Brain pericyte (primary cell): ENCODE results near the gene NCKAP5.

Source experiments
- DNase-seq: peaks from one replicate; pipeline ENCODE4 v3.0.0-alpha.2; 2012; ENCODE audit warnings: low read depth, low spot score

The NCKAP5 gene

DNA sequence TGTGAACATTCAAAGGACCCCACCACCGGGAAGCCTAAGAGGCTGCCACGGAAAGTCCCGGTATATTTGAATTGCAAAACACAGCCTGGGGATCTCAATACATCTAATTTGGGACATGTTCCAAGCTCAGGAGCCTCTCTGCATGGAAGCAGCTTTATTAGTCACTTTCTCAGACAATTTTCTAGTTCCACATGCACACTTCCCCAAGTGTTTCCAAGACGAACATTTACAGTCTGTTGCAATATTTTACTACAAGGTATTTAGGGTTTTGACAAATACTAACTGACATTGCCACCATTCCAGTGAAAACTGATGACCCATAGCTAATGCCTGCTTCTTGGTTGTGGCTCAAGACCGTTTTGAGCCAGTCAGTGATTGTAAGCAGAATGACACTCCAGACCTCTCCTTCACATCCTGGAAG lies 145.3 kb downstream of the NCKAP5 start:
- DNase-seq: no peak

DNA sequence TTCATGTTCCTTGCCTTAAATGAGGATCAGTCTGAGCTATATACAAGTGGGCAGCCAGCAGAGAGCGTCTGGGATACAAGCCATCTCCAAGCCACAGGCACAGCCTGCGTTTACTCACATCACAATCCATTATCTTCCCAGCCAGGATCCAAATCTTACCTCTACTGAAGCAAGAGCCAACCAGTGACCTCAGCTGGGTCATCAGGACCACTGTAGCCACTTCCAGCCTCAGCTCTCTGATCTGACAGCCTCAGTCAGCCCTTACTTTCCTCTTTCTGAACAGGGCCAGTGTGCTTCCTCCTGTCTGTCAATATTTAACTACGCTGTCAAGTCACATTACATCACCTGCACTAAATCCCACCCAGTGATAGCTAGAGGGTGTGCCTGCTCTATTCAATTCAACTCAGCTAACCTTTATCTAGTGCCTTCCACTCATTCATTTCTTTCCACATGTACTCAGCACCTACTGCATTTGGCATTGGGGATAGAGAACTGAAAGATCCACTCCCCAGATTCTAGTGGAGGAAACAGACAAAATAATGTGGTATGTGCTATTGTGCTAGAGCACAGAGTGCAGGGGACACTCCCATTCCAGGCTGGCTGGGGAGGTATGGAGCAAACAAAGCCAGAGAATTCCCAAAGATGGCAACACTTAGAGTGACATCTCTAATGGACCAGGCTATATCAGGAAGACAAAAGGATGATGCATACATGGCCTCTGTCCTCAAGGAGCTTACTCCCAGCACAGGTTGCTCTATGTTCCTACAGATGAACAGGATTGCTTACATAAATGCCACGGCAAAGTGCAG lies 146.5 kb downstream of the NCKAP5 start:
- no peak for DNase-seq

DNA sequence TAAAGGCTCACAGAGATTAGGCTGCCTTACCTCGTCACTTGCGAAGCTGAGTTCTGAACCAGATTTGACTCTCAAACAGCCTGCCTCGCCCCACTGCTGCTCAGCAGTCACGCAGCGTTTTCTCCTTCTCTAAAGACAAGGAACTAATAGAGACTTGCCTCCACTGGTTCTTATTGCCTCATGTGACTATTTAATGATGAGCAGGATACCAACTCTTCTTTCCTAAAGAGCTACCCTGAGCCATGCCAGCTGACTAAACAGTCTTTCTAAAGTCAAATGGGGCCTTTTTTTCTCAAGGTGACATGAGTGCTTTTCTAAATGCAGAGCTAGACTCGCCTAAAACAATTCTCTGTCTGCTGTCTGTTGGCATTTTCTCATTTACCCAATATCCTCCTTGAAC lies 147.5 kb downstream of the NCKAP5 start:
- no peak for DNase-seq

DNA sequence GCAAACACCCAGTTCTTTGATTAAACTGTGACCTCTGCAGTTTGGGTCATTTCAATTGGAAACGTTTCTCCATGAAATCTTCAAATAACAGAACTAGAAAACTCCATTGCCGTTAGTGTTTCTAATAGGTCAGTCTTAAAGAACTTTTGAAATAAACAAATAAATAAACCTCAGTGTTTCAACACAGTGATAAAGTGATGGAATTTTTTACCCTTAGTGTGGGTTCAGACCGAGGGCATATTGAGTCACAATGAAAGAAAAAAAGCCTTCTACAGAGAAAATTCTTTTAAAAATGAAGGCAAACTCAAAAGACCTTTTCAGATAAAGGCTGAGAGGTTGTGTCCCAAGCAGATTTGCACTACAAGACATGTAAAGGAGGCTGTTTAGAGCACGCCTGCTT lies 149.6 kb downstream of the NCKAP5 start:
- DNase-seq: no peak

DNA sequence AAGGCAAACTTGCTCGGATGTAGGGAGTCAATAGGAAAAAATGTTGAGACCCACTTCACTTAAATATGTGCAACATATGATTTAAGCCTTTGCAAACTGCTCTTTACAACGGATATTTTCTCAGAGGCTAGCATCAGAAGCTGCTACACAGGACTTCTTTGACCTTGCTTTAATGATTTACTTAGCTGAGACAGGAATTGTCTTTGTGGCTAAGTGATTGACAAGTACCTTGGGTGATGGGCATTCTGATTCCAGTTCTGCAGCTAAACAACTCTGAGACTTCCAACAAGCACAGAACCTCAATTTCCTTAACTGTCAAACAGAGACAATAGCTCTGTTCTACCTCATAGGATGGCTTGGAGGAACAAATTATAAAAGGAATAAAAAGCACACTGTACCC lies 150.2 kb downstream of the NCKAP5 start:
- no peak for DNase-seq

DNA sequence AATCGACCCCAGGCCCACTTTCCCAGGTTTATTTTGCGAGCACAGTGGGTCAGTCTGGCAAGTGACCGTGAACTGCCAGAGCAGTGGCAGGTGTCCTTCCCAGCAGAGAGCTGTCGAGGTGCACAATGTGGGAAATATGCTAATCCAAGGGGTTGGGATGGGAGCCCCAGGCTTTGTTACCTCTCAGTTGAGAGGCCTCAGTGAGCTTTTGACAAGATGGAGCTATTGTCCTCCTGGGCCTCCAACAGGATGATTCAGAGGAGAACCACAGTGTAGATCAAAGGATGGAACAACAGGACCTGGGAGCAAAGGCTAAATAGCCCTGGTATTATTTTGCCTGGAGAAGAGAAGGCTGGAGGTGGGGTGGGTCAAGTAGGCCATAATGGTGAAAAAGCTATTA lies 150.8 kb downstream of the NCKAP5 start:
- DNase-seq: no peak

DNA sequence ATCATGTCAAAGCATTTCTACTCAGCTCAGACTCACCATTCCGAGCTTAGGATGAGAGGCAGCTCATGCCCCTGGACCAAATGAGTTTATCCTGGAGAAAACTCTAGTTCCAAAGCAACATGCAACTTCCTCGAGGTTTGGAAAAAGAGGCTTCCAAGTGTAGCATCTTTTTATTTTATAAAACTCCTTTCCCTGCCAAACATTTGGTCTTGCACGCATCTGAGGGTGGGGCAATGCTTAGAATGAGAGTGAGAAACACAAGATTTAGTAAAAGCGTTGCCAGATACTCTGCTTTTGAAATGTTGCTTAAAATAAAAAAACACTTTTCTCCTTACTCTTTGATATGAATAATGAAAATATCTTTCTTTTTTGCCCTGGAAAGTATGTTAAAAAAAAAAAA lies 151.5 kb downstream of the NCKAP5 start:
- no peak for DNase-seq

DNA sequence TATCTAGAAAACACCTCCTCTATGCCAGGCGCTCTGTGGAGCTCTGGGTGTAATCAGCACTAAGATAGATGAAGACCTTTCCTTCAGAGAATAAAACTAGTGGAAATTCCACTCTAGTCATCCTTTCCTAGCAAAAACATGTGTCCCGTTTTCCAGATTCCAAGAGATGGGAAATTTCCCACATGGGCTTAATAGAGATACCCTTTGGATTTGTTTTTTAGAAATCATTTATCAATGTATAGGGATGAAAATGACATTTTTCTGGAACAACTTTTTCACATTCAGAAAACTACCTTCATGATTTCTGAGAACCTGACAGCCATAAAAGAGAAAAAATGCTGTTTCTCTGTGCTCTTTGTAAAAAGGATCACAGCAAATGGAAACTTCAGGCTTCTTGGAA lies 152.1 kb downstream of the NCKAP5 start:
- DNase-seq: no peak

DNA sequence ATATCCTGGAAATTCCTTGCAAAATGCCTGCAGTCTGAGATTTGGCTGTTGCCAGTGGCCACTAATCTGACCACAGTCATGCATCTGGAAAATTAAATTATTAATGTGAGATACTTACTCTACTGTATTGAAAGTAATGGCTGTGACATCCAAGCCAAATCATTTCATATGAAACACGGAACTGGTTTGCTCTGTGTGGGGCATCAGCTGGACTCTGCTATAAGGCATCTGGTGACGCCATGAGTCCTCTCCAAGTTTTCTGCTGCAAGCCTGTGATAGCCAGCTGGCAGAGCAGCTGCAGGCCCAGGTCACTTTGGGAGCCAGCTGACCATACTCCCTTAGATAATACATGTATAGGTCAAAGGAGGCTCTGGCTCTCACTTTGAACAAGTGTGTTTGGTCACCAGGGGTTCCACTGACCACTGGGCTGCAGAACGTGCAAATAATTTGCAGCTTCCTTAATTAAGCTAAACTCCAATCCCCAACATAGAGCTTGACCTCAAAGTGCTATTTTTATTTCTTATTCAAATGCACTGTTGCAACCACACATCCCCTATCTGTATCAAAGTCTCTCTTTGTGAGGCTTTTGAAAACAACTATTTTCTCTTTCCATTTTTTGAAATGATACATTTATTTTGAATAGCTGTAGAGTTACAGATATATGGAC lies 152.9 kb downstream of the NCKAP5 start:
- no peak for DNase-seq

DNA sequence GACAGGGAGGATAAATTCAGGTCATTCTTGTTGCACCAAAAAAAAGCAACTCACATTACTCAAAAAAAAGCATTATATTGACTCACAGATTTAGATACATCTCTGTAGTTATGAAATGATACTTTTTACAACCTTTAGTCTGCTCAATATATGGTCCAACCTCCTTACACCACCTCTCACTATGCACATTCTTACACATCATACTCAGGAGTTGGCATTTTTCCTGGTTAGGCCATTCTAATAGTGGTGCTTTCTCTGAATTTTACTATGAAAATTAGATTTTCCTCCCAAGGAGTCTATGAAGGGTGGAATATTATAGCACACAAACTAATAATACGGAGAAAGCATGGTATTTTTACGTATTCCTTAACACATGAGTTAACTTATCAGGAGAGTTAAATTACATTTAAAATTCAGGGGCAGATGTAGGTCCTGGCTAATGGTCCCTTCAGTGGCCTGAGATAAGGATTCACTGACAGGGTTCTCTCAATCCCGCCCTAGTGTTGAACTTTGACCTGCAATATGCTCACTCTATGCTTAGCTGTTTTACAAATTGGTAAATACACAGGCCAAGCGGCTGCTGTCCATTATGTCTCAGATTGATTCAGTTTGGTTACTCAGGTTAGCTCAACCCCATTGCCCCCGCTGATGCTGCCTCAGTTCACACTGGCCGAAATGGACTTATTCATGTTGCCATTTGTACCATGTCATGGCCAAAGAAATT lies 153.6 kb downstream of the NCKAP5 start:
- no peak for DNase-seq

DNA sequence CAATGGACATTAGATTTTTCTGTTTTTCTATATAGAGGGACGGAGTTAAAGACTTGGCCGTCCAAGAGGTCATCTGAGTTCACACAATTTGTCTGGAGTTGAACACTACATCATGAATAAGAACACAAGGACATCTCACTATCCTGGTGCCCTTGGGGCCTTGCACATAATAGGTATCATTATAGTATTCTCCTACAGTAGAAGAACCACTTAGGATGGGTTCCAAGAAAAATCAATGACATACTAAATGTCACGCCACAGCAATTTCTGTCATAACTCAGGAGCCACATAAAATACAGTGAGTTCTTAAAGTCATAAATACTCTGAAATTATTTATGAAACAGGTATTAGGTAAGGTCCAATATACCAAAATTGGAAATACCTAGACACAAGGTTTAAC lies 154.4 kb downstream of the NCKAP5 start:
- DNase-seq: no peak

DNA sequence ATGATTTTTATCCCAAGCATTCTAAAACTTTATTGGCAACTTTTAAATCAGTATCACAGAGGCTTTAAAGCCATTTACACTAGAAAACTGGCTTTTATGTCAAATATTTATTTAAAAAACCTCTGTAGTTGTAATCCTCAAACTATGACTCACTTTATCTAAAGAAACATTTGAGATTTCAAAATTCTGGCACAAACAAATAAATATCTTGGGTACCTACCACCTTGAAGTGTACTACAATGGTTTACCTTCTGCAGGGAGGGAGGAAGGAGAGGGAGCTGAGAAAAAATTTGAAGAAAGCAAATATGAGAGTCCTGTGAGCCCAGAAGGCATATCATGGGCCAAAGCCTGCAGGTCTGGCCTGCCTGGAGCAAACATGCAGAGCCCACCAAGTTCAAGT lies 155.6 kb downstream of the NCKAP5 start:
- no peak for DNase-seq

DNA sequence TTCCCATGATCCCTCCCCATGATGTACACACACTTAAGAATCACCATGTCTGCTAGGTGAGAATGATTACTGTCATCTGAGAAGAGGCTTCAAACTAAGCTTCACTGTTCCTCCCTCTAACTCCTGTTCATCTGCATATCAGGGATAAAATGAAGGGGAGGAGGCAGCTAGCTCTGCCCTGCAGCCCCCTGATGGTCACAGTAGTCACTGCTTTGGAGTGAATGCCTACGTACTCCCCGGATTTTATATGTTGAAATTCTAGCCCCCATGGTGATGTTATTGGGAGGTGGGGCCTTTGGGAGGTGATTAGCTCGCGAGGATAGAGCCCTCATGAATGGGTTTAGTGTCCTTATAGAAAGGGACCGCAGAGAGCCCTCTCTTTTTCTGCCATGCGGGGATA lies 156.4 kb downstream of the NCKAP5 start:
- DNase-seq: no peak

DNA sequence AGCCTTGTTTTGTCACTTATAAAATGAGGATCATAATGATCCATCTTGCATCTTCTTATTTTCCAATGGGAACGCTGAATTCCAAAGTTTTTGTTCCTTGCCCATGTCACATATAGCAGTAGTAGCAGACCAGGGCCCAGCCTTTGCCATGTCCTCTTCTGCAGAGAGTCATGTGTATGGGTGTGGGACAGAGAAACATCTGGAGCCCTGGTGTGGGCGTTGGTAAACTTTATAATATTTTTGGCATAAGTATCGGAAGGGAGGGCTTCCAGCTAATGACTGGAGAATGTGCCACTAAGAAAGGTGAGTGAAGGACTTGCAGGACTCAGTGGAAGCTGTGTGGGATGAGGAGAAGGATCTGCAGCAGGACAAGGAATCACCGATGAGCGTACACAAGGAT lies 157.2 kb downstream of the NCKAP5 start:
- no peak for DNase-seq

DNA sequence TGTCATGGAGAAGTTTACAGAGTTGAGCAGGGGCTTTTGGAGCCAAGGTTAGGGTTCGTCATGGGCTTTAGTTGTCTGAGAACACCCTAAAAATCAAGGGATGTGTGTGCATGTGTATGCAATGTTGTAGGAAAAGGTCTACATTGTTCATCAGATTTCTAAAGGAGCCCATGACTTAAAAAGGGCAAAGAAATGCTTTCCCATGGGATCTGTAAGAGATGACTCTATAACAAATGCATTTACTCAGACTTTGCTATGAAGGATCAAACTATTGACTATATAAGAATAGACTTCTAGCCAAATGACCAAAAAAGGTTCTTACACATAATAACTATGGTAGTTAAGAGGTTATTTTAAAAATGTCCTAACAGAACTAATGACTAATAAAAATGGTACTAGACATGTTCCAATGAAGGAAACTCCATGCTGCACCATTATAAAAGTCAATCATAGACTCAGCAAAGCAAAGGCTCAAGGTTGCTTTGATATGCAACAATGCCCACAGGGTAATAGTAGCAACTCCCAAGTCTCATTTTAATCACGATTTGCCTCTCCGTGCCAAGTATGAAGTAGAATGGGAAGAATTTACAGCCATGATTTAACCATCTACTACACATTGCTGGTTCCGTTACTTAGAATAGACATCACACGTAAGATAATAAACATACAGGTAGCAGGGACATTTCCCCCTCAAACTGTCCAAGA lies 158.5 kb downstream of the NCKAP5 start:
- DNase-seq: no peak

DNA sequence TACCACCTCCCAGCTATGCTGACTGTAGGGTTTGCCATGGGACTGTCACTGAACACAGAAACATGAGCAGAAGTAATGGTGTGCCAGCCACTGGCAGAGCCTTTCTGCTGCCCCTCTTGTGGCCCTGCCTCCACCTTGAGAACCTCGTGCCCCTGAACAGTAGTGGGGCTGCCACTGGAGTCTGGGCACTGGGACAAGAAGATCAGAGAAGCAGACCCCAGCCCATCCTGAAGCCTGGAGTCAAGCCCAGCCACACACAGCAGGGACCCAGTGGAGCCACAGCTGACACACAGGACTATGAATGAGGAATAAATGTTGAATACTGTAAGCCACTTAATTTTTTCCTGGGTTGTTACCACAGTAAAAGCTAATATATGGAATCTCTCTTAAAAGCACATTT lies 159.6 kb downstream of the NCKAP5 start:
- no peak for DNase-seq

DNA sequence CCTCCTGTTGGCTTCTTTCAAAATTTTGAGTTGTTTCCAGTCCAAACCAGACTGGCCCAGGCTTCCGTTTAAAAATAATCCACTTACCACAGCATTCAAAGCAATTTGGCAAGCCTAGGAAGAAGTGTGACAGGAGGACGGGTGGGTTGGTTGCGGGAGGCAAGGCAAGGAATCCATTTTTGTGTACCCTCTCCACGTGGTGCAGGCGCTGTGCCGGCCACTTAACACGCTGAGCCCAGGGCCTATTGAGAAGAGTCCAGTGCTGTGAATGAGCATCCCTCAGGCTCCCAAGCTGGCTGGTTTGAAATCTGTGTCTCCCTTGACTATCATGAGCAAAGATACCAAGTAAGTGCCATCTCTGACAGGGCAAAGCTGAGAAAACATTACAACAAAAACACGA lies 160.9 kb downstream of the NCKAP5 start:
- no peak for DNase-seq

DNA sequence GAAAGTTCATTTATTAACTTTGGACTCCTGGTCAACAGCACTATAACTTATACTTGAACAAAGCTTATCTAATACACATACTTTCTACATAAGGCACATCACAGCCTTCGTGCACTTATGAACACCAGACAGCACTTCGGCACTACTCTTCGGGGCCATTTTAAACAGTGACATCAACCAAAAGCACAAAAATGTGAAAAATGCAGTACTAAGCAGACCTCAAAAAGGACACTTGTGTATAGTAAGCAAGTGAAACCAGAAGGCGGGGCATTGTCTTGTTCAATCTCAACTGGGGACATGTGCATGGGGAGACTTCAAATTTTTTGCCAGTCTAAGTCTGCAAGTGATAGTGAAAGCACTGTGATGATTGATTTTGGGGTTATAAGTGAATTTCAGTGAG lies 163.0 kb downstream of the NCKAP5 start:
- DNase-seq: no peak

DNA sequence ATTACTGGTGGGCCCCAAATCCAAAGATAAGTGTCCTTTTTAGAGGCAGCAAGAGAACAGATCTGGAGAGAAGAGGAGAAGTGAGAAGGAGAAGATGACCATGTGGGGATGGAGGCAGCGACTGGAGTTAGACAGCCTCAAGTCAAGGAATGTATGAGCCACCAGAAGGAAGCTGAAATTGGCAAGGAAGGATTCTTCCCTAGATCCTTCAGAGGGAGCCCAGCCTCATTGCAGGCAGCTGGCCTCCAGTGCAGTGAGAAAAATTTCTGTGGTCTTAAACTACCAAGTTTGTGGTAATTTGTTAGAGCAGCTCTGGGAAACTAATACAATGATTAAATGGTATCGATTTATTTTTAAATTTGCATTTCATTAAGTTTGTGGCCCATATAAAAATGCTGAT lies 167.9 kb downstream of the NCKAP5 start:
- DNase-seq: no peak

DNA sequence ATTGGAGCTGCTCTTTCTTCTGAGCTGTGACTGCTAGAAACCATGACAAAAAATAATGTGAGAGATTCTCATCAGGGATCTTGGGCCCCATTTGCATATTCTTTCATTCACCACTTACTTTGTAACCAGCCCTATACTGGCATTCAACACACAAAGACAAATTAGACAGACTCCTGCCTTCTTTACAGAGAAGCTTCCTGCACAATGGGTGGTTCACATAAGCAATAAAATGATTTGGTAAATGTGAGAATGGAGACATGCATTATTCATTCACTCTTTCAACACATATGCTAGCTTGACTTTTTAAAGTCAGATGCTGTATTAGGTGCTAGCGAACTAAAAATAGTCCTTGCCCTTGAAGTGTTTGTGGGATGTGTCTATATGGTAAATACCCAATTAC lies 174.4 kb downstream of the NCKAP5 start:
- no peak for DNase-seq

DNA sequence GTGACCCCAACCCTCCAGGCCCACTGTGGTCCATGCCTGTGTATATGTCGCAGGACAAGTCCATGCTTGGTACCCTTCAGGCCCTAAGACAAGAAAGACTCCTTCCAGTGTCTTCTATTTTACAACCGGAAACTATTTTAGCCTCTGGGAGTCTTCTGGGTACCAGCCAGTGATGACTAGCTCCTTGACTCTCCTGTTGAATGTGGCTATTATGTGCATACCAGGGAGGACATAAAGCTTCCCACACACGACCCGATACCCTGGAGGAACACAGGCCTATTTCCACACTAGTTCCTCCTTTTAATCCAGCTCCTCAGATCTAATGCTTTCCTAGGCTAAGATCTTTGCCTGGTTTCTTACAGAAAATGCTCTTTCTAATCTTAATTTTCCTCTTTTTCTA lies 178.1 kb downstream of the NCKAP5 start:
- no peak for DNase-seq

DNA sequence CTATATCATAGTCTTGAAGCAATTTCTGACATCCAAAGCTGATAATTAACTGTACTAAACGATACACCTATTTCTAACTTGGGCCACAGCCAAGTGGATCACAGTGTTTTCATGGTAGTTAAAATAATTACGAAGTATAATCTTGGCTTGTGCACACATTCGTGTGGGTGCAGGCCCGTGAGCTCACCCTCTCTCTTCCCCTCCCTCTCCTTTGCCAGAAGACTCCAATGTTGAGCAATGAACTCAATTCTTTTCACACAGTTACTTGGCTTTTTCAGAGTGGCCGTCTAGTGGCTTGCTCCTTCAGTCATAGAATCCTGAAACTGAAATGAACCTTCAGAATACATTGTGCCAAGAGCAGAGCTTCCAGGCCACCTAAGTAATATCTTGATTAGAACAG lies 178.7 kb downstream of the NCKAP5 start:
- DNase-seq: no peak
